Uterus (tissue), 4 donors: ENCODE results near the gene CTDSP1. TPM values are rescaled to one million over a fixed set of nuclear protein-coding genes. Genes with fewer than 3 reads are reported as not detected.

Experiments
- DNase-seq, 2 donors: peaks; one replicate each; pipeline ENCODE4 v3.0.0-alpha.2; 2019 to 2020
- H3K27ac ChIP-seq, 2 donors: fragments of 200-600 bp; sonication (generic); 1 replicate in 1 of 2; 2 replicates in 1 of 2; pipeline ENCODE4 v1.5.1; 2016 to 2018
- H3K27me3 ChIP-seq, 2 donors: fragments of 200-600 bp; sonication (generic); one replicate each; pipeline ENCODE4 v1.5.1; 2018 to 2019; ENCODE audit warnings: control low read depth in 1 of 2
- H3K36me3 ChIP-seq, 2 donors: fragments of 200-600 bp; sonication (generic); one replicate each; pipeline ENCODE4 v1.5.1; 2019; ENCODE audit warnings: control low read depth in 1 of 2
- H3K4me1 ChIP-seq, 2 donors: fragments of 200-600 bp; sonication (generic); one replicate each; pipeline ENCODE4 v1.5.1; 2018 to 2019; ENCODE audit warnings: control low read depth in 1 of 2
- H3K4me3 ChIP-seq, 2 donors: fragments of 200-600 bp; sonication (generic); 1 replicate in 1 of 2; 2 replicates in 1 of 2; pipeline ENCODE4 v1.5.1; 2018 to 2019; ENCODE audit warnings: mild to moderate bottlenecking in 1 of 2
- H3K9me3 ChIP-seq, 2 donors: fragments of 200-600 bp; sonication (generic); one replicate each; pipeline ENCODE4 v1.5.1; 2019; ENCODE audit warnings: control low read depth in 1 of 2
- CTCF ChIP-seq, 4 experiments: fragments of 200-600 bp in 2 of 4; fragments of 450-650 bp in 2 of 4; sonication (generic) in 2 of 4; IDR thresholded peaks; one replicate each; pipeline ENCODE4 v1.5.1; 2016 to 2019; ENCODE audit warnings: antibody characterized with exemption in 4 of 4, mild to moderate bottlenecking in 2 of 4, moderate library complexity in 1 of 4
- POLR2A ChIP-seq, 2 donors: fragments of 450-650 bp; IDR thresholded peaks; one replicate each; pipeline ENCODE4 v1.6.1; 2016; ENCODE audit warnings: antibody characterized with exemption in 2 of 2, mild to moderate bottlenecking in 1 of 2, moderate library complexity in 1 of 2
- intact Hi-C: fragments of 100-400 bp; cut with DNase I; formaldehyde crosslinking; loops from one replicate; pipeline ENCODE4 v1.15.1; 2023; ENCODE audit warnings: low total_unique reads
- total RNA-seq, 4 donors: library from RNA; depleted of rRNA in 3 of 4; stranded (reverse); fragments of >200 nt in 3 of 4; gene quantifications; one replicate each; pipeline versions ENCODE4 v1.1.0 to v1.2.4, GENCODE V29; 2014 to 2023
- donor health status: DM: yes; HTN: yes; CAD: no.

Gene CTDSP1
- total RNA-seq, 4 donors from 2014 or later = 48.8 to 198 (median 76.8) TPM

- no peak overlapping the region for H3K4me3 ChIP-seq
- no peaks in the 10 kb centered on the region for H3K27me3 ChIP-seq
- no peaks in the 10 kb centered on the region for H3K4me1 ChIP-seq
- intact Hi-C loops = no loop called here
- TF ChIP-seq POLR2A (IDR thresholded peaks at IDR 0.05) (no peak), CTCF (IDR thresholded peaks at IDR 0.05) (no peak)
- H3K9me3 ChIP-seq = no peaks in the 10 kb centered on the region
- no peaks in the 10 kb centered on the region for H3K36me3 ChIP-seq
- no peak overlapping the region for H3K27ac ChIP-seq
- no peak for DNase-seq
Measured at GRCh38 chr2:218429911-218430692, 30.4 kb downstream of the CTDSP1 start.

- no peaks in the 10 kb centered on the region for H3K4me1 ChIP-seq
- no peak for DNase-seq
- no peaks in the 10 kb centered on the region for H3K27me3 ChIP-seq
- H3K27ac ChIP-seq = no peak overlapping the region
- no peak for TF ChIP-seq POLR2A (IDR thresholded peaks at IDR 0.05)
- TF ChIP-seq CTCF (IDR thresholded peaks at IDR 0.05) = no peak
- H3K36me3 ChIP-seq = no peaks in the 10 kb centered on the region
- H3K9me3 ChIP-seq = no peaks in the 10 kb centered on the region
- intact Hi-C loops = no loop called here
- H3K4me3 ChIP-seq = no peak overlapping the region
Measured at GRCh38 chr2:218430721-218431120, 31.1 kb downstream of the CTDSP1 start.

GRCh38 chr2:218431878-218432277, 32.2 kb downstream of the CTDSP1 start:
- TF ChIP-seq CTCF (IDR thresholded peaks at IDR 0.05) (no peak), POLR2A (IDR thresholded peaks at IDR 0.05) (no peak)
- no peaks in the 10 kb centered on the region for H3K9me3 ChIP-seq
- no peaks in the 10 kb centered on the region for H3K4me1 ChIP-seq
- H3K27me3 ChIP-seq = no peaks in the 10 kb centered on the region
- no peaks in the 10 kb centered on the region for H3K36me3 ChIP-seq
- intact Hi-C loops = no loop called here
- no peak overlapping the region for H3K27ac ChIP-seq
- DNase-seq = no peak
- H3K4me3 ChIP-seq = no peak overlapping the region

GRCh38 chr2:218432676-218433365, 33.2 kb downstream of the CTDSP1 start:
- Histone ChIP-seq H3K4me3 (no peak overlapping the region), H3K27me3 (no peaks in the 10 kb centered on the region), H3K36me3 (no peaks in the 10 kb centered on the region), H3K4me1 (no peaks in the 10 kb centered on the region), H3K9me3 (no peaks in the 10 kb centered on the region), H3K27ac (no peak overlapping the region)
- DNase-seq = no peak
- TF ChIP-seq POLR2A (IDR thresholded peaks at IDR 0.05) (no peak), CTCF (IDR thresholded peaks at IDR 0.05) (no peak)
- intact Hi-C loops = no loop called here

GRCh38 chr2:218434456-218434855, 34.8 kb downstream of the CTDSP1 start:
- Histone ChIP-seq H3K36me3 (no peaks in the 10 kb centered on the region), H3K4me1 (no peaks in the 10 kb centered on the region), H3K27me3 (no peaks in the 10 kb centered on the region), H3K27ac (no peak overlapping the region), H3K9me3 (no peaks in the 10 kb centered on the region), H3K4me3 (no peak overlapping the region)
- DNase-seq = no peak
- no peak for TF ChIP-seq CTCF (IDR thresholded peaks at IDR 0.05)
- TF ChIP-seq POLR2A (IDR thresholded peaks at IDR 0.05) = no peak
- intact Hi-C loops = no loop called here
